Choroid plexus epithelial cell (primary cell): ENCODE results near the gene RPL19.

Experiments
- DNase-seq: peaks from one replicate; pipeline ENCODE4 v3.0.0-alpha.2; 2010; ENCODE audit warnings: low read depth
- H3K4me3 ChIP-seq: 2 replicates; pipeline ENCODE4 v1.5.1; 2011; ENCODE audit warnings: low read depth, mild to moderate bottlenecking, control low read depth, low read length, moderate library complexity
- CTCF ChIP-seq: conservative IDR thresholded peaks from 2 replicates; pipeline ENCODE4 v1.5.1; 2011; ENCODE audit warnings: low read depth, mild to moderate bottlenecking, control low read depth, inconsistent platforms, low read length, moderate library complexity

Gene RPL19

DNA sequence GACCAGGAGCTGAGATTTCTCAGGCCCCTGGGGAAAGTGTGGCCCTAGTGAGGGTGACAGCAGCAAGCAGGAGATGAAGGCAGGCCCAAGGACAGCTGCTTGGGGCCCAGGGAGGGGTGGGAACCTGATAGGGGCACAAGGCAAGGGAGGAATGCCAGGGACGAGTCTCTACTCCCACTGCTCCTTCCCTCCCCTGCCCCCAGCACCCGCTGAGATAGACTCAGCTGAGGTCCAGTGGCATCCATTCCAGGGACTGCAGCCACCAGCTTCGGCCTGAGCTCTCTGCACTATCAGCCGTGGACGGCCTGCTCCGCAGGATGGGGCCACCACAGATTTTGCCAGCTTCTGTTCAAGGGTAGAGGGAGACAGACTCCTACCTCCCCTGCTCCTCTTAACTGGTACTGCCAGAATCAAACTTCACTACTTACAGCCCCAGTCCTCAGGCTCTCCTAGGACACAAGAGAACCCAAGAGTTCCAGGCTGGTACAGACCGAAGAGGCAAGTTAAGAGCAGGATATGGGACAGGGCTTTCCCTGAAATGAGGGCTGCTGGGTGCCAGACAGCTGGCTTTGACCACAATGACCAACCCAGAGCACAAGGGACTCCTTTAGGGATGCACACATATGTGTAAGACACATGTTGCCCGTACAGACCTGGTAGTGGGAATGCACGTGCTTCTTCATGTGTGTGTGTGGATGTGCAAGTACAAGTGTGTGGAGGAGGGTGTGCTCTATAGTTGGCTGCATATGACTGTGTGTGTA, 8.2 kb upstream of the RPL19 start:
- no peak for DNase-seq
- H3K4me3 ChIP-seq = no peak overlapping the region
- no peak for TF ChIP-seq CTCF

DNA sequence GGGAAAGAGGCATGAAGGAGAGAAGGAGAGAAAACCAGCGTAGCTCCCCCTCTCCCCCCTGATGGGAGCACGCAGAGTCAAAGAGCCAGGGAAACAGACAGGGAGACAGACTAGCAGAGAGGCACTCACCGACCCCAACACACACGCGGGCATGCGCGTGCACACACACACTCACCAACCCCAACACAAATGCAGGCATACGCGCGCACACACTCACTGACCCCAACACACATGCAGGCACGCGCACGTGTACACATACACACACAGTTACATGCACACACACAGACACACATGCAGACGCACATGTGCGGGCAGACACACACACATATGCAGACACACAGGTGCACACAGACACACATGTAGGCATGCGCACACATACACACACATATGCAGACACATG, 7.2 kb upstream of the RPL19 start:
- no peak for TF ChIP-seq CTCF
- no peak overlapping the region for H3K4me3 ChIP-seq
- DNase-seq = no peak

- TF ChIP-seq CTCF = no peak
- no peak overlapping the region for H3K4me3 ChIP-seq
Measured at GRCh38 chr17:39193346-39193745, 6.7 kb upstream of the RPL19 start.

GRCh38 chr17:39194089-39194984, 5.7 kb upstream of the RPL19 start:
- DNase-seq = peak; percentile 53
- TF ChIP-seq CTCF = peak; percentile 60
- no peak overlapping the region for H3K4me3 ChIP-seq

More at GRCh38 chr17:39193346-39193745, 6.7 kb upstream of the RPL19 start:
- DNase-seq = no peak

- no peak for DNase-seq
Measured at GRCh38 chr17:39194985-39195524, 5.0 kb upstream of the RPL19 start.

More at GRCh38 chr17:39194985-39195524, 5.0 kb upstream of the RPL19 start:
- no peak for TF ChIP-seq CTCF
- H3K4me3 ChIP-seq = no peak overlapping the region
